ENCODE data around the gene PRKCH.

DNA sequence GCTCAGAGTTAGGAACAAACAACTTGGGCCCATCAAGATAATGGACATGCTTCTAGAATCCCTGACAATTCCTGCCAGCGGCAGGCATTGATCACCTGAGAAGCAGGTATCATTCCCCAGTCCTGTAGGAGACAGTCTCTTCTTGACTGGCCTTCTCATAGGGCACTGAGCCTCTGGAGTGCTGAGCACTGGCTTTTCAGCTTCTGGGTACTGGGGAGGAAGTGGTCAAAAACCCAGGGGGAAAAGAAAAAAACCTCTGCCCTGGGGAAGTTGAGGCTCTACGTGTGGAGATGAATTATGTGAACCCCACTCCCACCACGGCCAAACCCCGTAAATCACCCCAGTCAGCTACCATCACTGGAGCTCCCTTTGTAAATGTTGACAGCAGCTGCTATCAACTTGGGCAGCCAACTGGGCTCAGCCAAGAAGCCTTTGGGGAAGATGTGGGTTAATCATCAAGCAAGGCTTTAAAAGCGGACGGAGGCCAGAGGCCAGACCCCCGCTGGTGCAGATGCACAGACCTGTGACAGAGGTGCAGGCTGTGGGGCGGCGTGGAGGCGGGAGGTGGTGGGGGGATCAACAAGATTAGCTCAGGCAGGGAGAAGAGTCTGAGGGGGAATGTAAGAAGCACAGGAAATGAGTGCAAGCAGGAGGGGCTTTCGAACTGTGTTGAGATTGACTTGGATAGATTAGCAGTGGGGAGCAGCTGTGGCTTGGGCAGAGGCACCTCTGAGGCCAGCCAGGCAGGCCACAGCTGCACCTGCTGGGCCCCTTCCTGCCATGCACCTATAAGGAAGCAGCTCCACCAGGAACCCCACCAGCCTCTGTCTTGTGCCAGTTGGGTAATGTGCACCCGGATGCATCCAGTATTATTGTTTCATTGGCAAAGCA is 268.6 kb downstream of the PRKCH start:
- TF ChIP-seq, protein P1, sequence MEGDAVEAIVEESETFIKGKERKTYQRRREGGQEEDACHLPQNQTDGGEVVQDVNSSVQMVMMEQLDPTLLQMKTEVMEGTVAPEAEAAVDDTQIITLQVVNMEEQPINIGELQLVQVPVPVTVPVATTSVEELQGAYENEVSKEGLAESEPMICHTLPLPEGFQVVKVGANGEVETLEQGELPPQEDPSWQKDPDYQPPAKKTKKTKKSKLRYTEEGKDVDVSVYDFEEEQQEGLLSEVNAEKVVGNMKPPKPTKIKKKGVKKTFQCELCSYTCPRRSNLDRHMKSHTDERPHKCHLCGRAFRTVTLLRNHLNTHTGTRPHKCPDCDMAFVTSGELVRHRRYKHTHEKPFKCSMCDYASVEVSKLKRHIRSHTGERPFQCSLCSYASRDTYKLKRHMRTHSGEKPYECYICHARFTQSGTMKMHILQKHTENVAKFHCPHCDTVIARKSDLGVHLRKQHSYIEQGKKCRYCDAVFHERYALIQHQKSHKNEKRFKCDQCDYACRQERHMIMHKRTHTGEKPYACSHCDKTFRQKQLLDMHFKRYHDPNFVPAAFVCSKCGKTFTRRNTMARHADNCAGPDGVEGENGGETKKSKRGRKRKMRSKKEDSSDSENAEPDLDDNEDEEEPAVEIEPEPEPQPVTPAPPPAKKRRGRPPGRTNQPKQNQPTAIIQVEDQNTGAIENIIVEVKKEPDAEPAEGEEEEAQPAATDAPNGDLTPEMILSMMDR (IDR thresholded peaks at IDR 0.05; ENCODE audit: insufficient read depth, low read length, poor library complexity, severe bottlenecking) = no peak
- TF ChIP-seq EZH2phosphoT487 (conservative IDR thresholded peaks at IDR 0.05; ENCODE audit: low read length) = no peak

Data from SU-DHL-6 (cell line).